PFSK-1 (cell line): ENCODE results near the gene GAS7.

Experiments used
- FOXP2 ChIP-seq: optimal IDR thresholded peaks from 2 replicates; pipeline ENCODE3; 2011; ENCODE audit warnings: borderline replicate concordance, control low read depth, inconsistent platforms; ENCODE audit not compliant: insufficient read depth; ENCODE audit errors: extremely low read length, extremely low read depth
- POLR2AphosphoS5 ChIP-seq: IDR thresholded peaks from 2 replicates; pipeline ENCODE4 v1.6.1; 2012; ENCODE audit warnings: low read depth, mild to moderate bottlenecking, control low read depth, low read length, moderate library complexity
- SIN3A ChIP-seq: IDR thresholded peaks from 2 replicates; pipeline ENCODE4 v1.6.1; 2012; ENCODE audit warnings: mild to moderate bottlenecking, low read length, moderate library complexity, borderline replicate concordance; ENCODE audit not compliant: insufficient read depth
- TAF1 ChIP-seq: IDR thresholded peaks from 2 replicates; pipeline ENCODE4 v1.6.1; 2012; ENCODE audit warnings: low read length, control low read depth, borderline replicate concordance; ENCODE audit not compliant: insufficient read depth
- TF ChIP-seq, protein P1 (sequence below), 2 experiments: IDR thresholded peaks; 2 replicates each; pipeline versions ENCODE4 v1.6.1 to v1.8.0; 2011 to 2012; ENCODE audit warnings: low read depth in 2 of 2, low read length in 2 of 2, control low read depth in 1 of 2, inconsistent platforms in 1 of 2, mild to moderate bottlenecking in 1 of 2, moderate library complexity in 1 of 2; ENCODE audit not compliant: insufficient read depth in 1 of 2

Gene GAS7

GRCh38 chr17:10155371-10156076 is 42.9 kb downstream of the GAS7 start:
- TF ChIP-seq SIN3A (no peak), FOXP2 (no peak), TAF1 (no peak), POLR2AphosphoS5 (no peak)
- TF ChIP-seq, protein P1, sequence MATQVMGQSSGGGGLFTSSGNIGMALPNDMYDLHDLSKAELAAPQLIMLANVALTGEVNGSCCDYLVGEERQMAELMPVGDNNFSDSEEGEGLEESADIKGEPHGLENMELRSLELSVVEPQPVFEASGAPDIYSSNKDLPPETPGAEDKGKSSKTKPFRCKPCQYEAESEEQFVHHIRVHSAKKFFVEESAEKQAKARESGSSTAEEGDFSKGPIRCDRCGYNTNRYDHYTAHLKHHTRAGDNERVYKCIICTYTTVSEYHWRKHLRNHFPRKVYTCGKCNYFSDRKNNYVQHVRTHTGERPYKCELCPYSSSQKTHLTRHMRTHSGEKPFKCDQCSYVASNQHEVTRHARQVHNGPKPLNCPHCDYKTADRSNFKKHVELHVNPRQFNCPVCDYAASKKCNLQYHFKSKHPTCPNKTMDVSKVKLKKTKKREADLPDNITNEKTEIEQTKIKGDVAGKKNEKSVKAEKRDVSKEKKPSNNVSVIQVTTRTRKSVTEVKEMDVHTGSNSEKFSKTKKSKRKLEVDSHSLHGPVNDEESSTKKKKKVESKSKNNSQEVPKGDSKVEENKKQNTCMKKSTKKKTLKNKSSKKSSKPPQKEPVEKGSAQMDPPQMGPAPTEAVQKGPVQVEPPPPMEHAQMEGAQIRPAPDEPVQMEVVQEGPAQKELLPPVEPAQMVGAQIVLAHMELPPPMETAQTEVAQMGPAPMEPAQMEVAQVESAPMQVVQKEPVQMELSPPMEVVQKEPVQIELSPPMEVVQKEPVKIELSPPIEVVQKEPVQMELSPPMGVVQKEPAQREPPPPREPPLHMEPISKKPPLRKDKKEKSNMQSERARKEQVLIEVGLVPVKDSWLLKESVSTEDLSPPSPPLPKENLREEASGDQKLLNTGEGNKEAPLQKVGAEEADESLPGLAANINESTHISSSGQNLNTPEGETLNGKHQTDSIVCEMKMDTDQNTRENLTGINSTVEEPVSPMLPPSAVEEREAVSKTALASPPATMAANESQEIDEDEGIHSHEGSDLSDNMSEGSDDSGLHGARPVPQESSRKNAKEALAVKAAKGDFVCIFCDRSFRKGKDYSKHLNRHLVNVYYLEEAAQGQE (IDR thresholded peaks at IDR 0.05; ENCODE audit: insufficient read depth in 1 of 2, low read depth in 2 of 2, low read length in 2 of 2), result no peak

DNA sequence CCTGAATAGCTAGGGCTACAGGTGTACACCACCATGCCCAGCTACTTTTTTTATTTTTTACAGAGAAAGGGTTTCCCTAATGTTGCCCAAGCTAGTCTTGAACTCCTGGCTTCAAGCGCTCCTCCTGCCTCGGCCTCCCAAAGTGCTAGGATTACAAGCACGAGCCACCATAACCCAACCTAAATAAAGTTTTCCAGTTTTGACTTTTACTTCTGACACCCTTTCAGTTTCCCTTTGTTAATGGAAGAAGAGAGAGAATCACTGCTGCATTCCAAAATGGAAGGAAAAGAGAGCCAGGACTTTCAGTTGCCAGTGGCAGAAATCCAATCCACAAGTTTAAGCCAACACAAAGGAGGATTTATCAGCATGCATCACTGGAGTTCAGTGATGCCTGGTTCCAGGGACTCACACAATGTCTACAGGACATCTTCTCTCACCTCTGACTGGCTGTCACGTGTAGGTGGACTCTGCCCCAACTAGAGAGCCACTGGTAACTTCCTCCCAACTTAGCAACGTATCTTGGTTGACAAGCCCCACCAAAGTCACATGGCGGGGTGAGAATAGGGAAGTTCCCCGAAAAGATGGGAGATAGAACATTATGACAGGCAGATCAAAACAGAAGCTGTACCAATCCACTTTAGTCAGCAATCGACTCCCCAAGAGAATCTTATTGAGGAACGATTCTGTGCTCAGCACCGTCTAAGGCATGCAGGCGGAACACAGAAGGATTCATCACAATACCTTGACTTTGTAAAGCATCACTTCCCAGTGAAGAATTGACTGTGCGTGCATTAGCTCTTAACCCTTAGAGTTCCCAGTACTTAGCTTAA is 46.5 kb downstream of the GAS7 start:
- TF ChIP-seq FOXP2 (no peak), TAF1 (no peak), SIN3A (no peak), POLR2AphosphoS5 (no peak)
- TF ChIP-seq, protein P1 (IDR thresholded peaks at IDR 0.05; ENCODE audit: insufficient read depth in 1 of 2, low read depth in 2 of 2, low read length in 2 of 2), result no peak

DNA sequence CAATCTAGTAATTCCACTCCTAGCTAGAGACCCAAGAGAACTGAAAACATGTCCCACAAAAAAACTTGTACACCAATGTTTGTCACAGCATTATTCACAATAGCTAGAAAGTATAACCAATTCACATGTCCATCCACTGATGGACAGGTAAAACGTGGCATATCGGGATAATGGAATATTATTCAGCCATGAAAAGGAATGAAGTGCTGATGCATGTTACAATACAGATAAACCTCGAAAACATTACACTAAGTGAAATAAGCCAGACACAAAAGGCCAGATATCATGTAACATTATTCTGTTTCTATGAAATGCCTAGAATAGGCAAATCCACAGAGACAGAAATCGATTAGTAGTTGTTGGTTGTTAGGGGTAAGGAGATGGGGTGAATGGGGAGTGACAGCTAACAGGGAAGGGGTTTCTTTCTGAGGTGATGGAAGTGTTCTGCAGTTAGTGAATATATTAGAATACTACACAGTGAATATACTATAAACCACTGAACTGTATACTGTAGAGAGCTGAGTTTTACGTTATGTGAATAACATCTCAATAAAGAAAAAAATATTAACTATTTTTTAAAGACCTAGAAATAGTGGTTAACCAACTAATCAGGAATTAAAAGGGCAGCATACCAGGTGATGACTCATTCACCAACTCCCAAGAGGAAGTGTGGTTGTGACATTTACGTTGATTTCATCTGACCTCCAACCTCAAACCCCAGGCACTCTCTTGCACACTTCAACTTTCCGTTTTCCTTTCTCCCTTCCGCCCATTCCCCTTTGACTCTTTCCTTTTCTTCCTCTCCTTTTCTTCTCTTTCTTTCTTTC is 48.6 kb downstream of the GAS7 start:
- TF ChIP-seq TAF1 (no peak), FOXP2 (no peak), SIN3A (peak; percentile 48; the same call in 1 of the 2 replicates), POLR2AphosphoS5 (no peak)
- TF ChIP-seq, protein P1 (IDR thresholded peaks at IDR 0.05; ENCODE audit: insufficient read depth in 1 of 2, low read depth in 2 of 2, low read length in 2 of 2), result peak in 1 of 2 experiments; percentile 47; a peak in 1 of 4 replicates

DNA sequence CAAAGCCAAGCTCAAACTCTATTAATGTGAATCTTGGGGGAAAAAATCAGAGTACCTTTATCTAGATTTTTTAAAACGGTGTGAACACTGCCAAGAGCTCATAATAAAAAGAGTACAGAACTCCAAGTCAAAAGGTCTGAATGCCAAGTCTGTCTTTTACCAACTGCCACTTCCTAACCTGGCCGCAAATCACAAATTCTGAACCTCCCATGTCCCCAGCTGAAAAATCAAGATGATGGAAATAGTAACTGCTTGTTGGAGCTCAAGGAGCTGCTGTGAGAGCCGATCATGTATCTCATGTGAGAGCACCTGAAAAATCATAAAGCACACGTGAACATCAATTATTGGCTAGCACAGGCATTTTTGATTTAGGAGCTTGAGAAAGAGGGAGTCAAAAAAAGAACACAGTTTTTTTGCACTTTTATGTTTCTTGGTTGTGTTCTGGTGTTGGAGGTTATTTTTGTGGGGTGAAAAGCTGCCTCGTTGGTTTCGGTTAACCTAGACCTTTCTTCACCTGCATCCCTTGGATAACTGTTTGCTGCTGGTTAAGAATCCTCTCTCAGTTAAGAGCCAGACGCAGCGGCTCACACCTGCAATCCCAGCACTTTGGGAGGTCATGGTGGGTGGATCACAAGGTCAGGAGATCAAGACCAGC is 50.5 kb downstream of the GAS7 start:
- TF ChIP-seq, protein P1 (IDR thresholded peaks at IDR 0.05; ENCODE audit: insufficient read depth in 1 of 2, low read depth in 2 of 2, low read length in 2 of 2), result no peak
- no peak for TF ChIP-seq POLR2AphosphoS5
- TF ChIP-seq SIN3A, result no peak
- no peak for TF ChIP-seq FOXP2
- TF ChIP-seq TAF1, result no peak
